ENCODE data around the gene SPARC.

SPARC gene

DNA sequence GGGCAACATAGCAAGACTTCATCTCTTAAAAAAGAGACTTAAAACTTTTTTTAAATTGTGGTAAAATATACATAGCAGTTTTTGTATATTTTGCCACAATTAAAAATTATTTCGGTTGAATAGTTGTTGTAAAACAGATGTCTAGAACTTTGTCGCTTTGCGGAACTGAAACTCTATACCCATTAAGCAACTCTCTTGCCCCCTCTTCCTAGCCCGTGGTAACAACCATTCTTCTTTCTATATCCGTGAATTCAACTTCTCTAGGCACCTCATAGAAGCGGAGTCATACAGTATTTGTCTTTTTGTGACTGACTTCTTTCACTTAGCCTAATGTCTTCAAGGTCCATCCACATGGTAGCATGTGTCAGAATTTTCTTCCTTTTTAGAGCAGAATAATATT lies 43.3 kb downstream of the SPARC start:
- H3K4me3 ChIP-seq (ENCODE audit: low read depth, low read length): no peak overlapping the region
- TF ChIP-seq, protein P1, sequence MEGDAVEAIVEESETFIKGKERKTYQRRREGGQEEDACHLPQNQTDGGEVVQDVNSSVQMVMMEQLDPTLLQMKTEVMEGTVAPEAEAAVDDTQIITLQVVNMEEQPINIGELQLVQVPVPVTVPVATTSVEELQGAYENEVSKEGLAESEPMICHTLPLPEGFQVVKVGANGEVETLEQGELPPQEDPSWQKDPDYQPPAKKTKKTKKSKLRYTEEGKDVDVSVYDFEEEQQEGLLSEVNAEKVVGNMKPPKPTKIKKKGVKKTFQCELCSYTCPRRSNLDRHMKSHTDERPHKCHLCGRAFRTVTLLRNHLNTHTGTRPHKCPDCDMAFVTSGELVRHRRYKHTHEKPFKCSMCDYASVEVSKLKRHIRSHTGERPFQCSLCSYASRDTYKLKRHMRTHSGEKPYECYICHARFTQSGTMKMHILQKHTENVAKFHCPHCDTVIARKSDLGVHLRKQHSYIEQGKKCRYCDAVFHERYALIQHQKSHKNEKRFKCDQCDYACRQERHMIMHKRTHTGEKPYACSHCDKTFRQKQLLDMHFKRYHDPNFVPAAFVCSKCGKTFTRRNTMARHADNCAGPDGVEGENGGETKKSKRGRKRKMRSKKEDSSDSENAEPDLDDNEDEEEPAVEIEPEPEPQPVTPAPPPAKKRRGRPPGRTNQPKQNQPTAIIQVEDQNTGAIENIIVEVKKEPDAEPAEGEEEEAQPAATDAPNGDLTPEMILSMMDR (IDR thresholded peaks at IDR 0.05; ENCODE audit: borderline replicate concordance, insufficient read depth, low read depth, low read length): no peak

DNA sequence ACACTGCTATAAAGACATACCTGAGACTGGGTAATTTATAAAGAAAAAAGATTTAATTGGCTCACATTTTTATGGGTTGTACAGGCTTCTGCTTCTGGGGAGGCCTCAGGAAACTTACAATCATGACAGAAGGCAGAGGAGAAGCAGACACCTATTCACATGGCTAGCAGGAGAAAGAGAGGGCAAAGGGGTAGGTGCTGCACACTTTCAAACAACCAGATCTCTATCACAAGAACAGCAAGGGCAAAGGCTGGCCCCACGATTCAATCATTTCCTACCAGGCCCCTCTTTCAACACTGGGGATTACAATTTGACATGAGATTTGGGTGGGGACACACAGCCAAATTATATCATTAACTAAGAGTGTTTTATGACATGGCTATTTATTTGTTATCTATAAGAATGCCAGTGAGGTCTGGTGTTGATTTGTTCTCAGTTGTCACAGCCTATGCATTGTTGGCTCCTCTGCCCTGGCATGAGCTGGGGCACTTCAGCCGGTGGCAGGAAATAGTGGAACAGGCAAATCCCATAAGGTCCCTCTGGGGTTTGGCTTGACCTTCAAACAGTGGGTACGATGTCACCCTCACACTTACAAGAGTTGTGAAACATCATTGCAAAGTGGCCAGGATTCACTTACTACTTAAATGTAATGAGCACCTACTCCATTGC lies 44.1 kb downstream of the SPARC start:
- no peak overlapping the region for H3K4me3 ChIP-seq (ENCODE audit: low read depth, low read length)
- TF ChIP-seq, protein P1 (IDR thresholded peaks at IDR 0.05; ENCODE audit: borderline replicate concordance, insufficient read depth, low read depth, low read length): no peak

DNA sequence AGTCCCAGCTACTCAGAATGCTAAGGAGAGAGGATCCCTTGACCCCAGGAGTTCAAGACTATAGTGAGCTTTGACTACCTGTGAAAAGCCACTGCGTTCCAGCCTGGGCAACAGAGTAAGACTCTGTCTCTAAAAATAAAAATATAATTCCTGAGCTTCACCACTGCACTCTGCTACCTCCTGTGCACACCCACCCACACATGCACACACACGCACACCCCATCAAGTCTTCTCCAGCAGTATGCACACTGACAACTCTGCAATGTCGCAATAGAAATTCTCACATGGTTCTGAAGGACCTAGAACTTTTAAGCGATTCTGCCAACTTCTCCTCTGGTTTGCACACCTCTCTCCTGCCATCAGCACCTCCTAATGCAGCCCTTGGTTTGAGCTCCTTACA lies 48.1 kb downstream of the SPARC start:
- H3K4me3 ChIP-seq (ENCODE audit: low read depth, low read length): no peak overlapping the region
- TF ChIP-seq, protein P1 (IDR thresholded peaks at IDR 0.05; ENCODE audit: borderline replicate concordance, insufficient read depth, low read depth, low read length): no peak

DNA sequence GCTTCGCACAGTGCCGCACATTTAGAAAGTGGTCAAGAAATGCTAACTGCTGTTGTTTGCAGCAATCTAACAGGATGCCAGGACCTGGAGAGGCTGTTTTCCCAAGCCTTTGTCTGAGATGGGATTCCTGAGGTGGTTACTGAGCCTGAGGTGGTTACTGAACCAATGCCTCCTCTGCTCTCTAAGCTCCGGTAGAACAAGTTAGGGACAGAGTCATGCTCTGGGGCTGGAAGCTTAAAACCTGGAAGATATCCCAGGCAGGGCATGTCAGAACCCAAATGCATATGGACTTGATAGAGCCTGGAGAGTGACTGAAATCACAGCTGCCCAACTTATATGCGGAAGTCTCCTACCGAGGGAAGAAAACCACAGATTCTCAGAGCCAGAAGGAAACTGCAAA lies 49.0 kb downstream of the SPARC start:
- TF ChIP-seq, protein P1 (IDR thresholded peaks at IDR 0.05; ENCODE audit: borderline replicate concordance, insufficient read depth, low read depth, low read length): no peak
- H3K4me3 ChIP-seq (ENCODE audit: low read depth, low read length): no peak overlapping the region

DNA sequence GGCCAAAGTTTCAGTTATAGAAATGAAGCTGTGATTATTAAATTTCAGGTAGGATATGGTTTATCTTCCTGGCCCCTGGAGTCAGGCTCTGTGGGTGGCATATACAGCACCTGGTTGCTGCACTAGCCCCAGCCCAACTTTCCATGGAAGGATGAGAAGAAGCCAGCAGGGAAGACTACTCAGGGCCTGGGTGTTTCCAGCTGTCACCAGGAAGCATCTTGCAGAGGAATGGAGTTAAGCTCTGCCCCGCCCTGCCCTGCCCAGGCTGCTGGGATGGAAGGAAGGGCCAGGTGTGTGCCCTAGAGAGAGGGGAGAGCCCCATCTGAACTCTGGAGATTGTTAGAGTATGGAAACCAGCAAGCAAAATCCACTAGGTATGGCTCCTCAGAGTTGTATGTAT lies 52.8 kb downstream of the SPARC start:
- TF ChIP-seq, protein P1 (IDR thresholded peaks at IDR 0.05; ENCODE audit: borderline replicate concordance, insufficient read depth, low read depth, low read length): no peak
- H3K4me3 ChIP-seq (ENCODE audit: low read depth, low read length): no peak overlapping the region

DNA sequence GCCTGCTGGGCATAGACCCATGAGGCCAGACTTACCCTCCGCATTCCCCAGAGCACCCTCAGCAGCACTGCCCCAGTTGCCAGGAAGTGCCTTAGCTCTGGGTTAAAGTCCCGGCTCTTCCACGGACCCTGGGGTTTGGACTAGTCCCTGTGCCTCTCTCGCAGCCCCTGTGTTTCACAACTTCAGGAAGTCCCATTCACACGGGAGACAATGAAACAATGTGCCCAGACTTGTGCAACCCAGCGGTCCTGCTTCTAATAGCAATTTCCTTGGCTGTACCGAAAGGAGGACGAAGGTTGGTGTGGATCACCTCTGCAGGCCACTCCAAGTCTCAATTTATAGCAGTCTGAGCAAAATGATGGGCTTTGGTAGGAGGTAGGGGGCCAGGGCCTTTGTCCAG lies 53.8 kb downstream of the SPARC start:
- H3K4me3 ChIP-seq (ENCODE audit: low read depth, low read length): no peak overlapping the region
- TF ChIP-seq, protein P1 (IDR thresholded peaks at IDR 0.05; ENCODE audit: borderline replicate concordance, insufficient read depth, low read depth, low read length): no peak

DNA sequence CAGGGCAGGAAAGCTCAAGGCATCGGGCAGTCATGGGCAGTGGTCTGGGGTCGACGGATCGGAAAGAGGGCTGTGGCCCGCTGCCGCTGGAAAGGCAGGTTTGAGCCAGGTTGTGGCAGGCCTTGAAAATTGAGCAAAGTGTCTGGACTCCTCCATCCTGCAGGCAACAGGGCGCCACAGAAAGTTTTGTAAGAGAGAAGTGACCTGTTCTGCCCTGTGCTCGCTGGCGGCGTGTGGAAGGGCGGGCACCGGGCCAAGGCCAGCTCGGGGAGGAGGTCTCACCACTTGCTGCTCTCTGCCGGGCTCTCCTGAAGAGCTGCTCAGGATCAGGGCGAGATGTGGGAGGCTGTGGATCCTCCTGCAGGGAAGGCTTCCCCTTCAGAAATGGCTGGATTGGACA lies 54.2 kb downstream of the SPARC start:
- TF ChIP-seq, protein P1 (IDR thresholded peaks at IDR 0.05; ENCODE audit: borderline replicate concordance, insufficient read depth, low read depth, low read length): no peak
- no peak overlapping the region for H3K4me3 ChIP-seq (ENCODE audit: low read depth, low read length)
